Neural progenitor cell (in vitro differentiated cells): ENCODE measurements around the gene KCNAB3. TPM values are rescaled to one million over a fixed set of nuclear protein-coding genes. Genes with fewer than 3 reads are reported as not detected.
A peak's percentile ranks its signal among the peaks of the same experiment; 100 is the strongest.

ENCODE experiments used
- DNase-seq: peaks from one replicate; pipeline ENCODE4 v3.0.0-alpha.2; 2016; ENCODE audit warnings: low spot score
- H2AFZ ChIP-seq: fragments of 200-600 bp; sonication (generic); replicated peaks from 2 replicates; pipeline ENCODE4 v1.6.1; 2016; ENCODE audit warnings: antibody characterized with exemption
- H3F3A ChIP-seq: fragments of 200-600 bp; sonication (generic); 2 replicates; pipeline ENCODE4 v1.6.1; 2016; ENCODE audit warnings: antibody characterized with exemption, low read depth
- H3K27ac ChIP-seq: fragments of 200-600 bp; sonication (generic); 2 replicates; pipeline ENCODE4 v1.5.1; 2016; ENCODE audit warnings: mild to moderate bottlenecking
- H3K27me3 ChIP-seq: fragments of 200-600 bp; sonication (generic); 2 replicates; pipeline ENCODE4 v1.6.1; 2016; ENCODE audit warnings: mild to moderate bottlenecking, moderate library complexity
- H3K36me3 ChIP-seq: fragments of 200-600 bp; sonication (generic); 2 replicates; pipeline ENCODE4 v1.5.1; 2016
- H3K4me1 ChIP-seq: fragments of 200-600 bp; sonication (generic); 2 replicates; pipeline ENCODE4 v1.6.1; 2016; ENCODE audit warnings: mixed run types
- H3K4me2 ChIP-seq: fragments of 200-600 bp; sonication (generic); 2 replicates; pipeline ENCODE4 v1.6.1; 2016
- H3K4me3 ChIP-seq: fragments of 200-600 bp; sonication (generic); 2 replicates; pipeline ENCODE4 v1.5.1; 2016
- H3K79me2 ChIP-seq: fragments of 200-600 bp; sonication (generic); 2 replicates; pipeline ENCODE4 v1.6.1; 2016; ENCODE audit warnings: low read depth
- H3K9ac ChIP-seq: fragments of 200-600 bp; sonication (generic); 2 replicates; pipeline ENCODE4 v1.6.1; 2016
- H3K9me3 ChIP-seq: fragments of 200-600 bp; sonication (generic); 2 replicates; pipeline ENCODE4 v1.5.1; 2016; ENCODE audit warnings: low read depth
- H4K20me1 ChIP-seq: fragments of 200-600 bp; sonication (generic); 2 replicates; pipeline ENCODE4 v1.6.1; 2016; ENCODE audit warnings: low read depth
- H3K27ac Mint-ChIP-seq: 3 replicates; pipeline ENCODE4 v1.8.0; 2021; ENCODE audit warnings: mixed read lengths
- H3K27me3 Mint-ChIP-seq: 2 replicates; pipeline ENCODE4 v1.8.0; 2022; ENCODE audit warnings: low read depth, mild to moderate bottlenecking, inconsistent platforms, moderate library complexity, mixed read lengths; ENCODE audit not compliant: insufficient read depth
- H3K36me3 Mint-ChIP-seq: 3 replicates; pipeline ENCODE4 v1.8.0; 2021; ENCODE audit warnings: mixed read lengths
- H3K4me1 Mint-ChIP-seq: 3 replicates; pipeline ENCODE4 v1.8.0; 2021; ENCODE audit warnings: mixed read lengths
- H3K4me3 Mint-ChIP-seq: 3 replicates; pipeline ENCODE4 v1.8.0; 2021; ENCODE audit warnings: mild to moderate bottlenecking, moderate library complexity, mixed read lengths
- H3K9me3 Mint-ChIP-seq: 3 replicates; pipeline ENCODE4 v1.8.0; 2020; ENCODE audit warnings: mixed read lengths
- CTCF ChIP-seq: fragments of 200-600 bp; sonication (generic); IDR thresholded peaks from 2 replicates; pipeline ENCODE4 v1.5.1; 2017; ENCODE audit warnings: antibody characterized with exemption, mild to moderate bottlenecking
- EZH2 ChIP-seq: fragments of 200-600 bp; sonication (generic); IDR thresholded peaks from 2 replicates; pipeline ENCODE4 v1.6.1; 2017; ENCODE audit warnings: antibody characterized with exemption, mild to moderate bottlenecking, moderate library complexity
- EZH2phosphoT487 ChIP-seq: fragments of 200-600 bp; sonication (generic); IDR thresholded peaks from 2 replicates; pipeline ENCODE4 v1.6.1; 2017; ENCODE audit warnings: antibody characterized with exemption
- small RNA-seq: library from RNA; depleted of rRNA; stranded (forward); fragments of <200 nt; gene quantifications from one replicate; pipeline ENCODE3, GENCODE V24; 2015
- total RNA-seq: library from RNA; depleted of rRNA; stranded (reverse); fragments of >200 nt; gene quantifications from 2 replicates; pipeline ENCODE4 v1.2.3, GENCODE V29; 2015; ENCODE audit warnings: low replicate concordance

Gene KCNAB3
- total RNA-seq, 1 donor from 2014 or later, result 1.0 TPM

DNA sequence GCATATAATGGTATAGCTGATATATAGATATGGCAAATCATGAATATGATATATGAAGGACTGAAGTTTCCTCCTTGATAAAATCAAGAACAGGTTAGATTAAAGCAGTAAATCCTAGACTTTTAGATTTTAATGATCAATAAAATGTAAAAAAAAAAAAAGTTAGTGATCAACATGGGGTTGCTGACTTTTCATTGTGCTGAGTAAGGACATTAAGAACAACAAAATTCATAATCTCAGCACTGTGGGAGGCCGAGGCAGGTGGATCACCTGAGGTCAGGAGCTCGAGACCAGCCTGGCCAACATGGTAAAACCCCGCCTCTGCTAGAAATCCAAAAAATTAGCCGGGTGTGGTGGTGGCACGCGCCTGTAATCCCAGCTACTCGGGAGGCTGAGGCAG lies 51.4 kb downstream of the KCNAB3 start:
- no peaks in the 10 kb centered on the region for H3K9me3 Mint-ChIP-seq
- H3K4me2 ChIP-seq, result no peak overlapping the region
- no peak overlapping the region for H3K27ac ChIP-seq
- H3K9ac ChIP-seq, result no peak overlapping the region
- TF ChIP-seq EZH2 (no peak), CTCF (no peak), EZH2phosphoT487 (no peak)
- no peak overlapping the region for H3K4me3 Mint-ChIP-seq
- H3K79me2 ChIP-seq, result no peaks in the 10 kb centered on the region
- H3K9me3 ChIP-seq, result no peaks in the 10 kb centered on the region
- no peaks in the 10 kb centered on the region for H4K20me1 ChIP-seq
- H3K27me3 Mint-ChIP-seq, result no peaks in the 10 kb centered on the region
- no peaks in the 10 kb centered on the region for H3K36me3 ChIP-seq
- H2AFZ ChIP-seq, result no peak overlapping the region
- no peaks in the 10 kb centered on the region for H3K27me3 ChIP-seq
- peaks cover 1% of the 10 kb centered on the region for H3K4me1 ChIP-seq
- H3K4me1 Mint-ChIP-seq, result no peaks in the 10 kb centered on the region
- no peak for DNase-seq
- peaks cover 13% of the 10 kb centered on the region for H3K36me3 Mint-ChIP-seq
- peaks cover 8% of the 10 kb centered on the region for H3F3A ChIP-seq
- H3K27ac Mint-ChIP-seq, result no peak overlapping the region
- H3K4me3 ChIP-seq, result no peak overlapping the region

DNA sequence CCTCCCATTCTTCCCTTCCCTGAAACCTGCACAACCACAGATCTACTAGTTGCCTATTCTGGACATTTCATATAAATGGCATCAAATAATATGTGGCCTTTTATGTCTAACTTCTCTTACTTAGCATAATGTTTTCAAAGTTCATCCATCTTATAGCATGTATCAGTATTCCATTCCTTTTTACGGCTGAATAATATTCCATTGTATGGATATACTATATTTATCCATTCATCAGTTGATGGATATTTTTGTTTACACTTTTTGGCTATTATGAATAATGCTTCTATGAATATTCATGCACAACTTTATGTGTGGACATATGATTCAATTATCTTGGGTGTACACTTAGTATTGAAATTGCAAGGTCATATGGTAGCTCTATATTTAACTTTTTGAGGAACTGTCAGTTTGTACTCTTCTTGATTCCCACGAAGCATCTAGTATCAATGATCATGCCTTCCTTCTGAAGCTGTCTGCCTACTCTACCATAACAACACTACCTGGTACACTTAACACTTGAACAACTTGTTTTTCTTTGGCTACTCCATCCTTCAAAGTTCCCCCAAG lies 53.8 kb downstream of the KCNAB3 start:
- Histone ChIP-seq H3K27me3 (no peaks in the 10 kb centered on the region), H3K4me1 (no peaks in the 10 kb centered on the region), H3K27ac (no peak overlapping the region), H3K79me2 (no peaks in the 10 kb centered on the region), H3K9me3 (no peaks in the 10 kb centered on the region), H4K20me1 (no peaks in the 10 kb centered on the region), H3K36me3 (no peaks in the 10 kb centered on the region), H2AFZ (no peak overlapping the region), H3F3A (no peaks in the 10 kb centered on the region), H3K4me2 (no peak overlapping the region), H3K9ac (no peak overlapping the region), H3K4me3 (no peak overlapping the region)
- Mint-ChIP-seq H3K9me3 (no peaks in the 10 kb centered on the region), H3K4me1 (no peaks in the 10 kb centered on the region), H3K27ac (no peak overlapping the region), H3K4me3 (no peak overlapping the region), H3K36me3 (peaks cover 18% of the 10 kb centered on the region), H3K27me3 (no peaks in the 10 kb centered on the region)
- TF ChIP-seq EZH2 (no peak), EZH2phosphoT487 (no peak), CTCF (no peak)
- DNase-seq, result no peak

DNA sequence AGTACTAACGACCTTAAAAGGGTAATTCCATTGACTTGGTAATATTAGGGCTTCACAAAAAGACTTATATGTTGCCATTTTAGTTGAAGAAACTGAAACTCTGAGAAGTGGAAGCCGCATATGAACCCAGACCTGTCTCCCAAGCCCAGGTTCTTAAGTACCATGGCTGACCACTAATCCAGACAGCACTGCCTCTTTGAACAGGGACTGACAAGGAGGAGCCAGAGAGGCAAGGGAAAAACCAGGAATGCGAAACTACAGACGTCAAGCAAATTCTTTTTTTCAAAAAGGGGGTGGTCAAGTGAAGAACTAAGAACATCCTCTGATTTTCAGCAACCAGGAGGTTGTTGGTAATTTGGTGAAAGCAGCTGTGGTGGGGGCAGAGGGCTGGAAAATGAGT lies 56.6 kb downstream of the KCNAB3 start:
- Histone ChIP-seq H3K4me3 (no peak overlapping the region), H3K4me1 (no peaks in the 10 kb centered on the region), H3K9me3 (no peaks in the 10 kb centered on the region), H3K79me2 (no peaks in the 10 kb centered on the region), H3F3A (no peaks in the 10 kb centered on the region), H3K27me3 (no peaks in the 10 kb centered on the region), H3K36me3 (no peaks in the 10 kb centered on the region), H4K20me1 (no peaks in the 10 kb centered on the region), H3K4me2 (no peak overlapping the region), H3K9ac (no peak overlapping the region), H2AFZ (no peak overlapping the region), H3K27ac (no peak overlapping the region)
- no peaks in the 10 kb centered on the region for H3K4me1 Mint-ChIP-seq
- no peak for TF ChIP-seq EZH2phosphoT487
- TF ChIP-seq CTCF, result no peak
- TF ChIP-seq EZH2, result no peak
- no peak overlapping the region for H3K4me3 Mint-ChIP-seq
- no peaks in the 10 kb centered on the region for H3K9me3 Mint-ChIP-seq
- no peaks in the 10 kb centered on the region for H3K27me3 Mint-ChIP-seq
- peaks cover 18% of the 10 kb centered on the region for H3K36me3 Mint-ChIP-seq
- no peak overlapping the region for H3K27ac Mint-ChIP-seq
- peak; percentile 33 for DNase-seq

Small RNAs within 50 kb of the gene (small RNA-seq; reads per million reads assigned to genes)
- gene SCARNA21, result 32.5 reads per million, percentile 97 among the genes with 10 or more reads in this experiment

Other genes with a start within 250 kb of the KCNAB3 start
- gene TP53, start 242.4 kb downstream of the KCNAB3 start, total RNA-seq, result 54.9 and 69.7 TPM in 2 replicates
- 12.6 and 22.8 TPM in 2 replicates for gene WRAP53, start 241.4 kb downstream of the KCNAB3 start, total RNA-seq
- 5.8 and 17.7 TPM in 2 replicates for gene EFNB3, start 224.7 kb downstream of the KCNAB3 start, total RNA-seq
- gene DNAH2, start 212.1 kb downstream of the KCNAB3 start, total RNA-seq, result 0.09 and 0.28 TPM in 2 replicates
- gene KDM6B, start 95.6 kb downstream of the KCNAB3 start, total RNA-seq, result 6.8 and 12.3 TPM in 2 replicates
- 13.8 and 53.7 TPM in 2 replicates for gene TMEM88, start 74.8 kb downstream of the KCNAB3 start, total RNA-seq
- 8.6 and 27.4 TPM in 2 replicates for gene NAA38, start 72.3 kb downstream of the KCNAB3 start, total RNA-seq
- 11.5 and 12.9 TPM in 2 replicates for gene CYB5D1, start 71.9 kb downstream of the KCNAB3 start, total RNA-seq
- 12.8 and 28.0 TPM in 2 replicates for gene CHD3, start 41.1 kb downstream of the KCNAB3 start, total RNA-seq
- 4.0 and 4.8 TPM in 2 replicates for gene RNF227, start 13.6 kb downstream of the KCNAB3 start, total RNA-seq
- gene TRAPPC1, start 2.1 kb upstream of the KCNAB3 start, total RNA-seq, result 9.8 and 30.9 TPM in 2 replicates
- gene CNTROB, start 2.4 kb upstream of the KCNAB3 start, total RNA-seq, result 21.2 and 48.8 TPM in 2 replicates
- gene GUCY2D, start 72.8 kb upstream of the KCNAB3 start, total RNA-seq, result 0.37 TPM in 1 of 2 replicates, not detected in the other
- gene ALOX15B, start 109.2 kb upstream of the KCNAB3 start, total RNA-seq, result 0.06 TPM in 1 of 2 replicates, not detected in the other
- 0.28 TPM in 1 of 2 replicates, not detected in the other for gene ALOX12B, start 157.9 kb upstream of the KCNAB3 start, total RNA-seq
- not detected in 2 replicates for gene ALOXE3, start 188.7 kb upstream of the KCNAB3 start, total RNA-seq
- 2.0 TPM in 1 of 2 replicates, not detected in the other for gene HES7, start 194.2 kb upstream of the KCNAB3 start, total RNA-seq
- gene PER1, start 222.5 kb upstream of the KCNAB3 start, total RNA-seq, result 3.2 and 11.4 TPM in 2 replicates
- gene VAMP2, start 233.1 kb upstream of the KCNAB3 start, total RNA-seq, result 9.4 and 11.7 TPM in 2 replicates
- 26.0 and 45.5 TPM in 2 replicates for gene TMEM107, start 246.5 kb upstream of the KCNAB3 start, total RNA-seq